Peyer's patch (tissue), 4 donors: Measurements from ENCODE around the gene CD96. TPM values are rescaled to one million over a fixed set of nuclear protein-coding genes. Genes with fewer than 3 reads are reported as not detected.

Experiments
- DNase-seq, 3 donors: peaks; one replicate each; pipeline ENCODE4 v3.0.0-alpha.2; 2017 to 2019
- H3K27ac ChIP-seq, 4 donors: fragments of 200-600 bp; sonication (generic); one replicate each; pipeline ENCODE4 v1.5.1; 2016 to 2019
- H3K27me3 ChIP-seq, 2 donors: fragments of 200-600 bp; sonication (generic); one replicate each; pipeline ENCODE4 v1.5.1; 2019
- H3K36me3 ChIP-seq, 3 donors: fragments of 200-600 bp; sonication (generic); one replicate each; pipeline ENCODE4 v1.5.1; 2016 to 2019
- H3K4me1 ChIP-seq, 4 donors: fragments of 200-600 bp; sonication (generic); one replicate each; pipeline ENCODE4 v1.5.1; 2016 to 2019
- H3K4me3 ChIP-seq, 4 donors: fragments of 200-600 bp; sonication (generic); 1 replicate in 3 of 4; 2 replicates in 1 of 4; pipeline ENCODE4 v1.5.1; 2016 to 2019; ENCODE audit warnings: mild to moderate bottlenecking in 1 of 4
- H3K9me3 ChIP-seq, 4 donors: fragments of 200-600 bp; sonication (generic); one replicate each; pipeline ENCODE4 v1.5.1; 2016 to 2019; ENCODE audit warnings: mild to moderate bottlenecking in 1 of 4
- CTCF ChIP-seq, 6 experiments: fragments of 450-650 bp in 4 of 6; fragments of 200-600 bp in 2 of 6; sonication (generic) in 1 of 6; IDR thresholded peaks; one replicate each; pipeline ENCODE4 v1.5.1; 2017 to 2019; ENCODE audit warnings: antibody characterized with exemption in 6 of 6, mild to moderate bottlenecking in 3 of 6, moderate library complexity in 1 of 6
- POLR2A ChIP-seq, 2 donors: fragments of 450-650 bp; IDR thresholded peaks; one replicate each; pipeline ENCODE4 v1.5.1; 2017; ENCODE audit warnings: antibody characterized with exemption in 2 of 2, mild to moderate bottlenecking in 2 of 2, moderate library complexity in 2 of 2
- total RNA-seq, 4 donors: library from RNA; depleted of rRNA; stranded (reverse); fragments of >200 nt; gene quantifications; one replicate each; pipeline ENCODE4 v1.1.0, GENCODE V29; 2016

Gene CD96
- total RNA-seq, 4 donors from 2014 or later = 4.3 to 15.7 (median 11.3) TPM

GRCh38 chr3:111566844-111567243 is 24.8 kb downstream of the CD96 start:
- Histone ChIP-seq H3K4me3 (no peak overlapping the region), H3K27me3 (no peaks in the 10 kb centered on the region), H3K9me3 (no peaks in the 10 kb centered on the region), H3K4me1 (no peaks in the 10 kb centered on the region), H3K36me3 (no peaks in the 10 kb centered on the region), H3K27ac (no peak overlapping the region)
- peak in 2 of 3 donors; percentile 40 to 57 for DNase-seq
- TF ChIP-seq POLR2A (IDR thresholded peaks at IDR 0.05) (no peak), CTCF (IDR thresholded peaks at IDR 0.05) (no peak)

- Histone ChIP-seq H3K36me3 (no peaks in the 10 kb centered on the region), H3K9me3 (no peaks in the 10 kb centered on the region), H3K27ac (no peak overlapping the region), H3K27me3 (no peaks in the 10 kb centered on the region), H3K4me3 (no peak overlapping the region), H3K4me1 (no peaks in the 10 kb centered on the region)
- TF ChIP-seq POLR2A (IDR thresholded peaks at IDR 0.05) (no peak), CTCF (IDR thresholded peaks at IDR 0.05) (no peak)
- no peak for DNase-seq
Observed at GRCh38 chr3:111568355-111568754, 26.4 kb downstream of the CD96 start.

- no peak overlapping the region for H3K4me3 ChIP-seq
- H3K36me3 ChIP-seq = no peaks in the 10 kb centered on the region
- no peak for TF ChIP-seq POLR2A (IDR thresholded peaks at IDR 0.05)
- TF ChIP-seq CTCF (IDR thresholded peaks at IDR 0.05) = no peak
- no peak overlapping the region for H3K27ac ChIP-seq
- DNase-seq = no peak
- H3K27me3 ChIP-seq = no peaks in the 10 kb centered on the region
- no peaks in the 10 kb centered on the region for H3K9me3 ChIP-seq
- H3K4me1 ChIP-seq = no peaks in the 10 kb centered on the region
Observed at GRCh38 chr3:111568911-111569310, 26.9 kb downstream of the CD96 start.

- no peaks in the 10 kb centered on the region for H3K4me1 ChIP-seq
- DNase-seq = no peak
- H3K4me3 ChIP-seq = no peak overlapping the region
- H3K27ac ChIP-seq = no peak overlapping the region
- no peaks in the 10 kb centered on the region for H3K36me3 ChIP-seq
- TF ChIP-seq POLR2A (IDR thresholded peaks at IDR 0.05) (no peak), CTCF (IDR thresholded peaks at IDR 0.05) (no peak)
- no peaks in the 10 kb centered on the region for H3K9me3 ChIP-seq
- no peaks in the 10 kb centered on the region for H3K27me3 ChIP-seq
Observed at GRCh38 chr3:111570404-111571030, 28.5 kb downstream of the CD96 start.

GRCh38 chr3:111571282-111571681 is 29.3 kb downstream of the CD96 start:
- Histone ChIP-seq H3K9me3 (no peaks in the 10 kb centered on the region), H3K4me3 (no peak overlapping the region), H3K4me1 (no peaks in the 10 kb centered on the region), H3K27me3 (no peaks in the 10 kb centered on the region), H3K27ac (no peak overlapping the region), H3K36me3 (no peaks in the 10 kb centered on the region)
- no peak for DNase-seq
- TF ChIP-seq CTCF (IDR thresholded peaks at IDR 0.05) = no peak
- no peak for TF ChIP-seq POLR2A (IDR thresholded peaks at IDR 0.05)
